Thymus (tissue), 11 donors: ENCODE results near the gene PDE9A. TPM values are rescaled to one million over a fixed set of nuclear protein-coding genes. Genes with fewer than 3 reads are reported as not detected.

Experiments used
- DNase-seq, 9 donors: peaks; one replicate each; pipeline ENCODE4 v3.0.0-alpha.2; 2013; ENCODE audit warnings: low spot score in 9 of 9, low read depth in 6 of 9, missing footprints in 1 of 9
- H3K27ac ChIP-seq, 2 donors: one replicate each; pipeline ENCODE4 v1.5.1; 2013; ENCODE audit warnings: control low read depth in 1 of 2, low read depth in 1 of 2, low read length in 1 of 2, mild to moderate bottlenecking in 1 of 2, moderate library complexity in 1 of 2
- H3K27me3 ChIP-seq, 2 donors: one replicate each; pipeline ENCODE4 v1.5.1; 2013; ENCODE audit warnings: low read length in 1 of 2; ENCODE audit not compliant: control insufficient read depth in 2 of 2, insufficient read depth in 1 of 2
- H3K36me3 ChIP-seq, 2 donors: one replicate each; pipeline ENCODE4 v1.5.1; 2013; ENCODE audit warnings: low read length in 1 of 2, mild to moderate bottlenecking in 1 of 2, moderate library complexity in 1 of 2; ENCODE audit not compliant: control insufficient read depth in 2 of 2, insufficient read depth in 2 of 2
- H3K4me1 ChIP-seq, 2 donors: one replicate each; pipeline ENCODE4 v1.5.1; 2013; ENCODE audit warnings: low read length in 2 of 2; ENCODE audit not compliant: control insufficient read depth in 2 of 2, insufficient read depth in 2 of 2
- H3K4me3 ChIP-seq, 2 donors: one replicate each; pipeline ENCODE4 v1.5.1; 2013; ENCODE audit warnings: low read length in 2 of 2, control low read depth in 1 of 2, mild to moderate bottlenecking in 1 of 2
- H3K9me3 ChIP-seq, 2 donors: one replicate each; pipeline ENCODE4 v1.5.1; 2013; ENCODE audit warnings: low read length in 1 of 2, mild to moderate bottlenecking in 1 of 2; ENCODE audit not compliant: control insufficient read depth in 2 of 2, insufficient read depth in 1 of 2
- WGBS: extraction: QIAGEN DNeasy Blood & Tissue Kit; methylation state at CpG from one replicate; pipeline ENCODE4 v1.1.7; 2013; 5-methylcytosine and 5-hydroxymethylcytosine counted together
- polyA plus RNA-seq: library from polyadenylated mRNA; stranded (reverse); fragments of 200-250 nt; gene quantifications from one replicate; pipeline ENCODE4 v1.2.3, GENCODE V29; 2013
- total RNA-seq: library from RNA; stranded (reverse); fragments of 120-200 nt; gene quantifications from one replicate; pipeline ENCODE4 v1.2.4, GENCODE V29; 2013
- donor health status: healthy.

Gene PDE9A
- total and polyA plus RNA-seq, 2 donors: 8.2 to 14.5 TPM

DNA sequence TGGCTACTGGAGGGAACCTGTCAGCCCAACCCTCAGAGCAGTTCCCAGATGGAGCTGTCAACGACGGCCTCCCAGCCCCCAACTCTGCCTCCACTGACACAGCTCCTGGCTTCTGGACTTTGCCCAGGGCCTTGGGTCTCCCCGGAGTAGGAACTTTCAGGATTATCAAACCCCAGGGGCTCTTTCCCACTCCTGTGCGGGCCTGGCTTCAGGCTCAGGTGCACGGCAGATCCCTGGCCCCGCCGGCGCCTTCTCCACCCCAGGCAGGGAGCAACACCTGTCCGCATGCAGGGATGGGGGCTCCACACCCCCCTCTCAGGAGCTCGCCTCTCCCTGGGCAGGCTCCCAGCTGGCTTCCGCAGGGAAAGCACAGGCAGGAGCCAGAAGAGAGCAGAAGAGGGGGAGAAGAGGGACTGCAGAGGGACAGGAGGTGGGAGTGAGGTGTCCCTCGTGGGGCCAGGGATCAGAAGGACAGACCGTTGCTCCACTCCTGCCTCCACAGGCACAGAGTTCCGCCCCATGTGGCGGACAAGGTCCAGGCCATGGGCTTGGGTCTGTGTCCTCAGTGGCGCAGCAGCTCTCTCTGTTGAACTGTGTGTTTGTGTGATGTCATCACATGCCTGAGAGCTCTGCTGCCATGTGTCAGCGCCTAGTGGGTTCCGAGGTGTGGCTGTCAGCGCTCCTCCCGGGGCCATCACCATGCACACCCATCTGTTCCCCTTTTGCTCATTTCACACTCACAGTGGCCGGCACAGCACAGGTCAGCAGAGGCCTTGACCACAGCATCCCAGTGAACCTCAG, 107.7 kb downstream of the PDE9A start:
- Histone ChIP-seq H3K9me3 (no peaks in the 10 kb centered on the region), H3K36me3 (peaks cover 10 to 20% of the 10 kb centered on the region in 2 donors), H3K4me3 (no peak overlapping the region), H3K27me3 (no peaks in the 10 kb centered on the region), H3K4me1 (no peaks in the 10 kb centered on the region), H3K27ac (no peak overlapping the region)
- DNase-seq: no peak
- 95% methylated on average over 21 of the region's 21 CpGs for WGBS

- no peak for DNase-seq
- H3K9me3 ChIP-seq: no peaks in the 10 kb centered on the region
- no peaks in the 10 kb centered on the region for H3K27me3 ChIP-seq
- WGBS: 98% methylated on average over 18 of the region's 18 CpGs
- no peak overlapping the region for H3K4me3 ChIP-seq
- H3K36me3 ChIP-seq: peaks cover 10 to 23% of the 10 kb centered on the region in 2 donors
- no peak overlapping the region for H3K27ac ChIP-seq
- H3K4me1 ChIP-seq: no peaks in the 10 kb centered on the region
These were observed 108.4 kb downstream of the PDE9A start for GRCh38 chr21:42761776-42762335.

DNA sequence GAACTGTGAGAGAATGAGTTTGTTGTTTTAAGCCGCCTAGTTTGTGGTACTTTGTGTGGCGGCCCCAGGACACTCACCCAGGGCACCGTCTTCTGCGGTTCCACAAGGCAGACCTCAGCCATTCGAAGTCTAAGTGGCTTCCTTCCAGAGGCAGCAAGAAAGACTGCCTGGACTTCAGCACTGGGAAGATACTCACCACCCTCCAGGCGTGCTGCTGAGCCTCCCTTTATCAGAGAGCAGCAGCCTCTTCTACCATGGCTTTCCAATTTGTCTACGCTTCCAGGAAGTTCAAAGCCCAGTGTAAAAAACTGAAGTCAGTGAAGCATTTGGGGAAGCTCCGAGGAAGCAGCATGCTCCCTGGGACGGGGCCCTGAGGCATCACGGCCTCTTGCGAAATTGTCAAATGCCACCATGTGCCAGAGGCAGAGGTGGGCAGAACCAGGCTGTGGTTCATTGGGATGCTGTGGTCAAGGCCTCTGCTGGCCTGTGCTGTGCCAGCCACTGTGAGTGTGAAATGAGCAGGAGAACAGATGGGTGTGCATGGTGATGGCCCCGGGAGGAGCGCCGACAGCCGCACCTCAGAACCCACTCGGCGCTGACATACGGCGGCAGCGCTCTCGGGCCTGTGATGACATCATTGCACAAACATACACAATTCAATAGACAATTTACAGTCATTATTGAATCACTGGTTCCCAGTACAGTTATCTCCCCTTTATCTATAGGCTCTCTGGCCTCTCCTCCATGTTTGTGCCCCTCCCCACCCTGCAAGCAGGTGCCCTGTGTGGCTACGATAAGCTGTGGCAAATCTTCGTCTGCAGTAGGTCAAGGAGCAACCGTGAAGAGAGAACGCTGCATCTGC, 110.4 kb downstream of the PDE9A start:
- Histone ChIP-seq H3K4me1 (no peaks in the 10 kb centered on the region), H3K36me3 (peaks cover 18 to 27% of the 10 kb centered on the region in 2 donors), H3K4me3 (no peak overlapping the region), H3K9me3 (no peaks in the 10 kb centered on the region), H3K27me3 (no peaks in the 10 kb centered on the region), H3K27ac (no peak overlapping the region)
- 98% methylated on average over 25 of the region's 25 CpGs for WGBS
- no peak for DNase-seq

GRCh38 chr21:42764443-42764760, 111.0 kb downstream of the PDE9A start:
- H3K27ac ChIP-seq: no peak overlapping the region
- no peak overlapping the region for H3K4me3 ChIP-seq
- H3K9me3 ChIP-seq: no peaks in the 10 kb centered on the region
- over 99% methylated on average over 9 of the region's 9 CpGs for WGBS
- DNase-seq: no peak
- no peaks in the 10 kb centered on the region for H3K27me3 ChIP-seq
- no peaks in the 10 kb centered on the region for H3K4me1 ChIP-seq
- H3K36me3 ChIP-seq: peaks cover 23 to 33% of the 10 kb centered on the region in 2 donors

GRCh38 chr21:42764883-42765282, 111.5 kb downstream of the PDE9A start:
- H3K36me3 ChIP-seq: peaks cover 28 to 38% of the 10 kb centered on the region in 2 donors
- 96% methylated on average over 1 of the region's 1 CpG for WGBS

GRCh38 chr21:42765656-42766055, 112.2 kb downstream of the PDE9A start:
- H3K27ac ChIP-seq: no peak overlapping the region
- H3K4me3 ChIP-seq: no peak overlapping the region
- H3K36me3 ChIP-seq: peaks cover 31 to 43% of the 10 kb centered on the region in 2 donors
- H3K4me1 ChIP-seq: no peaks in the 10 kb centered on the region
- DNase-seq: no peak
- no peaks in the 10 kb centered on the region for H3K9me3 ChIP-seq
- no peaks in the 10 kb centered on the region for H3K27me3 ChIP-seq
- WGBS: 98% methylated on average over 4 of the region's 4 CpGs

More at GRCh38 chr21:42764883-42765282, 111.5 kb downstream of the PDE9A start:
- Histone ChIP-seq H3K4me3 (no peak overlapping the region), H3K9me3 (no peaks in the 10 kb centered on the region), H3K27ac (no peak overlapping the region), H3K4me1 (no peaks in the 10 kb centered on the region), H3K27me3 (no peaks in the 10 kb centered on the region)
- no peak for DNase-seq

DNA sequence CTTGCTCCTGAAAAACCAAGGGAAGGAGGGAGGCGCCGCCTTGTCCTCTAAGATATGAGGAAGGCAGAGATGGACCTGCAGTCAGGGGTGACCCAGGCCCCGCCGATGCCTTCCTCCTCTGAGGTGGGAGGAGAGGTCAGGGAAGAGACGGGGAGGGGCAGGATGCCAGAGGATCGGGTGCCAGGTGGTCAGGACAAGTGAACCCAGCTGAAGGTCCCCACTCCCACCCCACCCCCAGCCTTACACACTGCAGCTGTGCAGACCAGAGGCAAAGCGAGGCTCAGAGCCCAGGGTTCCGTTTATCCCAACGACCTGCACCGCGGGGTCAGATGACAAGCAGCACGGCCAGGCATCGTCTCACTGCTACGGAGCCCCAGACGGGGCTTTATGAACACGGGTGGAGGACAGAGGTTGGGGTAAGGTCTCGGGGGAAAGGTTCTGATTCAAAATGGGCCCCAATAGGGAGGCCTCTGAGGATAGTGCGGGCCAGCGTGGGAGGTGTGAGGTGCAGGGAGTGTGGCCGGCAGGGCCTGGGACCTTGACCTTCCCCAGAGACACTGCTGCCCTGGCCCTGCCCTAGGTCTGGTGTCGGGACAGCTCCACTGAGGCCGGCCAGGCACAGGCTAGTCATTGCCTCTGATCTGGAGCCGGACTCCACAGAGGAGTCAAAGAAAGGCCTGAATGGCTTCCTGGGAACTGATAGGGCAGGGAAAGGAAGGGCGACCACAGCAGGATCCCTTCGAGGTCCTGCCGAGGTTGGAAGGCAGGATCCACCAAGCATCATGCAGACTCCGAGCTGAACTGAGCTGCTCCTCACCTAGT, 113.5 kb downstream of the PDE9A start:
- no peak overlapping the region for H3K4me3 ChIP-seq
- no peak overlapping the region for H3K27ac ChIP-seq
- WGBS: 94% methylated on average over 27 of the region's 27 CpGs
- DNase-seq: no peak
- peaks cover 0 to 8% of the 10 kb centered on the region in 2 donors for H3K4me1 ChIP-seq
- H3K27me3 ChIP-seq: no peaks in the 10 kb centered on the region
- H3K9me3 ChIP-seq: no peaks in the 10 kb centered on the region
- peaks cover 31 to 42% of the 10 kb centered on the region in 2 donors for H3K36me3 ChIP-seq

- DNase-seq: no peak
- peaks cover 28 to 39% of the 10 kb centered on the region in 2 donors for H3K36me3 ChIP-seq
- H3K9me3 ChIP-seq: no peaks in the 10 kb centered on the region
- H3K27me3 ChIP-seq: no peaks in the 10 kb centered on the region
- 98% methylated on average over 8 of the region's 8 CpGs for WGBS
- no peak overlapping the region for H3K27ac ChIP-seq
- peaks cover 0 to 9% of the 10 kb centered on the region in 2 donors for H3K4me1 ChIP-seq
- H3K4me3 ChIP-seq: no peak overlapping the region
These were observed 114.1 kb downstream of the PDE9A start for GRCh38 chr21:42767561-42767835.
